HEK293 (cell line): ENCODE results near the gene HEPHL1.

Experiments
- CTCF ChIA-PET: fragments of 350-600 bp; formaldehyde crosslinking; extraction: SDS; loops from one replicate; lab custom pipeline; 2021; ENCODE audit warnings: antibody characterized with exemption; lab: Yijun Ruan, JAX
- POLR2A ChIA-PET: fragments of 300-600 bp; formaldehyde crosslinking; extraction: SDS; loops from one replicate; lab custom pipeline; 2020; ENCODE audit warnings: antibody characterized with exemption, inconsistent platforms; lab: Yijun Ruan, JAX
- H3K27ac ChIP-seq: fragments of 200-500 bp; sonication (Bioruptor generic); 2 replicates; pipeline ENCODE4 v1.5.1; 2014; ENCODE audit warnings: low read depth, low read length, control low read depth, inconsistent platforms; ENCODE audit errors: extremely low read depth
- H3K36me3 ChIP-seq, 2 experiments: fragments of 200-500 bp in 1 of 2; sonication (Bioruptor generic) in 1 of 2; 1 replicate in 1 of 2; 2 replicates in 1 of 2; pipeline ENCODE4 v1.5.1; 2014 to 2017; ENCODE audit warnings: inconsistent platforms in 2 of 2, low read length in 2 of 2; ENCODE audit not compliant: control insufficient read depth in 2 of 2, insufficient read depth in 1 of 2
- H3K4me1 ChIP-seq: fragments of 200-500 bp; sonication (Bioruptor generic); 2 replicates; pipeline ENCODE4 v1.5.1; 2014; ENCODE audit warnings: mild to moderate bottlenecking, low read length, inconsistent platforms; ENCODE audit not compliant: control insufficient read depth, insufficient read depth
- H3K4me3 ChIP-seq: 2 replicates; pipeline ENCODE4 v1.5.1; 2011; ENCODE audit warnings: low read depth, mild to moderate bottlenecking, control low read depth, low read length, moderate library complexity
- H3K9me3 ChIP-seq: fragments of 200-500 bp; sonication (Bioruptor generic); 2 replicates; pipeline ENCODE4 v1.5.1; 2014; ENCODE audit warnings: low read depth, low read length, inconsistent platforms; ENCODE audit not compliant: control insufficient read depth, insufficient read depth
- FEZF1 ChIP-seq: fragments of 450-650 bp; formaldehyde crosslinking; IDR thresholded peaks from 2 replicates; pipeline ENCODE4 v1.5.1; 2016; ENCODE audit warnings: missing biosample characterization, missing genetic modification characterization
- GFI1B ChIP-seq: fragments of 450-650 bp; formaldehyde crosslinking; IDR thresholded peaks from 2 replicates; pipeline ENCODE4 v1.5.1; 2016; ENCODE audit warnings: missing biosample characterization, missing genetic modification characterization
- GLI2 ChIP-seq: fragments of 450-650 bp; formaldehyde crosslinking; IDR thresholded peaks from 2 replicates; pipeline ENCODE4; 2017; ENCODE audit warnings: missing biosample characterization, missing genetic modification characterization, low read depth, borderline replicate concordance
- GLIS1 ChIP-seq: fragments of 450-650 bp; formaldehyde crosslinking; IDR thresholded peaks from 2 replicates; pipeline ENCODE4 v1.5.1; 2016; ENCODE audit warnings: missing biosample characterization, missing genetic modification characterization
- OVOL3 ChIP-seq: fragments of 450-650 bp; formaldehyde crosslinking; IDR thresholded peaks from 2 replicates; pipeline ENCODE4 v1.5.1; 2016; ENCODE audit warnings: missing biosample characterization, missing genetic modification characterization
- TCF7L2 ChIP-seq: IDR thresholded peaks from 2 replicates; pipeline ENCODE4 v1.6.1; 2011; ENCODE audit warnings: low read depth, mild to moderate bottlenecking, inconsistent platforms, low read length, moderate library complexity, borderline replicate concordance
- ZBTB20 ChIP-seq: fragments of 450-650 bp; formaldehyde crosslinking; IDR thresholded peaks from 2 replicates; pipeline ENCODE4 v1.5.1; 2016; ENCODE audit warnings: missing biosample characterization, missing genetic modification characterization
- ZNF19 ChIP-seq: fragments of 450-650 bp; formaldehyde crosslinking; IDR thresholded peaks from 2 replicates; pipeline ENCODE4; 2016; ENCODE audit warnings: missing biosample characterization, missing genetic modification characterization, low read depth
- ZNF529 ChIP-seq: fragments of 450-650 bp; formaldehyde crosslinking; IDR thresholded peaks from 2 replicates; pipeline ENCODE4 v1.5.1; 2017; ENCODE audit warnings: missing genetic modification characterization, missing biosample characterization; ENCODE audit not compliant: insufficient replicate concordance
- ZNF549 ChIP-seq: fragments of 450-650 bp; IDR thresholded peaks from 2 replicates; pipeline ENCODE4 v1.5.1; 2018; ENCODE audit warnings: missing biosample characterization, missing genetic modification characterization, mild to moderate bottlenecking, inconsistent platforms, moderate library complexity
- ZNF561 ChIP-seq: fragments of 450-650 bp; IDR thresholded peaks from 2 replicates; pipeline ENCODE4 v1.5.1; 2018; ENCODE audit warnings: missing biosample characterization, missing genetic modification characterization, borderline replicate concordance
- ZNF76 ChIP-seq: fragments of 450-650 bp; formaldehyde crosslinking; IDR thresholded peaks from 2 replicates; pipeline ENCODE4; 2016; ENCODE audit warnings: low read depth, missing biosample characterization, missing genetic modification characterization, borderline replicate concordance
- TF ChIP-seq, protein P1 (sequence below): fragments of 450-650 bp; IDR thresholded peaks from 2 replicates; pipeline ENCODE4 v1.5.1; 2018; ENCODE audit warnings: missing biosample characterization, missing genetic modification characterization
- TF ChIP-seq, protein P2 (sequence below): fragments of 450-650 bp; formaldehyde crosslinking; IDR thresholded peaks from 2 replicates; pipeline ENCODE4 v1.5.1; 2016; ENCODE audit warnings: missing biosample characterization, missing genetic modification characterization
- TF ChIP-seq, protein P3 (sequence below): fragments of 450-650 bp; formaldehyde crosslinking; IDR thresholded peaks from 2 replicates; pipeline ENCODE4 v1.5.1; 2016; ENCODE audit warnings: missing biosample characterization, missing genetic modification characterization
- TF ChIP-seq, protein P4 (sequence below): fragments of 450-650 bp; formaldehyde crosslinking; IDR thresholded peaks from 2 replicates; pipeline ENCODE4 v1.5.1; 2016; ENCODE audit warnings: missing biosample characterization, missing genetic modification characterization
- TF ChIP-seq, protein P5 (sequence below): fragments of 450-650 bp; formaldehyde crosslinking; IDR thresholded peaks from 2 replicates; pipeline ENCODE4 v1.5.1; 2016; ENCODE audit warnings: missing biosample characterization, missing genetic modification characterization
- TF ChIP-seq, protein P6 (sequence below): fragments of 450-650 bp; formaldehyde crosslinking; IDR thresholded peaks from 2 replicates; pipeline ENCODE4 v1.5.1; 2016; ENCODE audit warnings: missing biosample characterization, missing genetic modification characterization

Gene HEPHL1

DNA sequence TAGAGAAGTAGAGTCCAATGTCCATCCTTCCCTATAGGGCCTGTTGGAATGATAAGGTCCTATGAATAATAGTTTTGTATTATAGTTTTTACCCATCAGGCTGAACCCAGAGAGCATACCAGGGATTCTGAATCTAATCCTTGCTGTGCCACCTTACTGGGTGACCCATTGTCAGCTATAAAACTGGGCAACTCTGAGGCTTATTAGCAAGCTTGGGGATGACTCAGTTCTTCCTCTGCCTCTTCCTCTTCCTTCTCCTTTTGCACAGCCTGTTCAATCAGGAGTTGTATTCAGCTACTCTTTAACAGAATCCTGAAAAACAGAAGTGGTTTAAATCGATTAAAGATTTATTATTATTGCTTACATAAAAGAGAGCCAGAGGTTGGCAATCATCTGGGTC lies 8.9 kb downstream of the HEPHL1 start:
- no peak overlapping the region for H3K4me3 ChIP-seq
- no peak overlapping the region for H3K27ac ChIP-seq
- ChIA-PET POLR2A (no interaction called here), CTCF (no interaction called here)
- no peaks in the 10 kb centered on the region for H3K36me3 ChIP-seq
- H3K9me3 ChIP-seq, result no peaks in the 10 kb centered on the region
- H3K4me1 ChIP-seq, result 0 out of 2 replicates have a peak, but pooled peaks cover 4% of the 10 kb centered on the region
- TF ChIP-seq, protein P1, sequence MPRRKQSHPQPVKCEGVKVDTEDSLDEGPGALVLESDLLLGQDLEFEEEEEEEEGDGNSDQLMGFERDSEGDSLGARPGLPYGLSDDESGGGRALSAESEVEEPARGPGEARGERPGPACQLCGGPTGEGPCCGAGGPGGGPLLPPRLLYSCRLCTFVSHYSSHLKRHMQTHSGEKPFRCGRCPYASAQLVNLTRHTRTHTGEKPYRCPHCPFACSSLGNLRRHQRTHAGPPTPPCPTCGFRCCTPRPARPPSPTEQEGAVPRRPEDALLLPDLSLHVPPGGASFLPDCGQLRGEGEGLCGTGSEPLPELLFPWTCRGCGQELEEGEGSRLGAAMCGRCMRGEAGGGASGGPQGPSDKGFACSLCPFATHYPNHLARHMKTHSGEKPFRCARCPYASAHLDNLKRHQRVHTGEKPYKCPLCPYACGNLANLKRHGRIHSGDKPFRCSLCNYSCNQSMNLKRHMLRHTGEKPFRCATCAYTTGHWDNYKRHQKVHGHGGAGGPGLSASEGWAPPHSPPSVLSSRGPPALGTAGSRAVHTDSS (tag by site-specific recombination), result no peak
- TF ChIP-seq TCF7L2 (no peak), GLI2 (tag by site-specific recombination) (no peak), OVOL3 (no peak), ZNF76 (tag by site-specific recombination) (no peak), ZNF549 (tag by site-specific recombination) (no peak), FEZF1 (tag by site-specific recombination) (no peak), GFI1B (tag by site-specific recombination) (no peak), ZNF19 (no peak), ZNF561 (tag by site-specific recombination) (no peak), GLIS1 (no peak), ZBTB20 (tag by site-specific recombination) (no peak), ZNF529 (no peak)
- TF ChIP-seq, protein P2, sequence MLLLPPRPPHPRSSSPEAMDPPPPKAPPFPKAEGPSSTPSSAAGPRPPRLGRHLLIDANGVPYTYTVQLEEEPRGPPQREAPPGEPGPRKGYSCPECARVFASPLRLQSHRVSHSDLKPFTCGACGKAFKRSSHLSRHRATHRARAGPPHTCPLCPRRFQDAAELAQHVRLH (tag by site-specific recombination), result no peak
- TF ChIP-seq, protein P3, sequence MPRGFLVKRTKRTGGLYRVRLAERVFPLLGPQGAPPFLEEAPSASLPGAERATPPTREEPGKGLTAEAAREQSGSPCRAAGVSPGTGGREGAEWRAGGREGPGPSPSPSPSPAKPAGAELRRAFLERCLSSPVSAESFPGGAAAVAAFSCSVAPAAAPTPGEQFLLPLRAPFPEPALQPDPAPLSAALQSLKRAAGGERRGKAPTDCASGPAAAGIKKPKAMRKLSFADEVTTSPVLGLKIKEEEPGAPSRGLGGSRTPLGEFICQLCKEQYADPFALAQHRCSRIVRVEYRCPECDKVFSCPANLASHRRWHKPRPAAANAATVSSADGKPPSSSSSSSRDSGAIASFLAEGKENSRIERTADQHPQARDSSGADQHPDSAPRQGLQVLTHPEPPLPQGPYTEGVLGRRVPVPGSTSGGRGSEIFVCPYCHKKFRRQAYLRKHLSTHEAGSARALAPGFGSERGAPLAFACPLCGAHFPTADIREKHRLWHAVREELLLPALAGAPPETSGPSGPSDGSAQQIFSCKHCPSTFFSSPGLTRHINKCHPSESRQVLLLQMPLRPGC (tag by site-specific recombination), result no peak
- TF ChIP-seq, protein P4, sequence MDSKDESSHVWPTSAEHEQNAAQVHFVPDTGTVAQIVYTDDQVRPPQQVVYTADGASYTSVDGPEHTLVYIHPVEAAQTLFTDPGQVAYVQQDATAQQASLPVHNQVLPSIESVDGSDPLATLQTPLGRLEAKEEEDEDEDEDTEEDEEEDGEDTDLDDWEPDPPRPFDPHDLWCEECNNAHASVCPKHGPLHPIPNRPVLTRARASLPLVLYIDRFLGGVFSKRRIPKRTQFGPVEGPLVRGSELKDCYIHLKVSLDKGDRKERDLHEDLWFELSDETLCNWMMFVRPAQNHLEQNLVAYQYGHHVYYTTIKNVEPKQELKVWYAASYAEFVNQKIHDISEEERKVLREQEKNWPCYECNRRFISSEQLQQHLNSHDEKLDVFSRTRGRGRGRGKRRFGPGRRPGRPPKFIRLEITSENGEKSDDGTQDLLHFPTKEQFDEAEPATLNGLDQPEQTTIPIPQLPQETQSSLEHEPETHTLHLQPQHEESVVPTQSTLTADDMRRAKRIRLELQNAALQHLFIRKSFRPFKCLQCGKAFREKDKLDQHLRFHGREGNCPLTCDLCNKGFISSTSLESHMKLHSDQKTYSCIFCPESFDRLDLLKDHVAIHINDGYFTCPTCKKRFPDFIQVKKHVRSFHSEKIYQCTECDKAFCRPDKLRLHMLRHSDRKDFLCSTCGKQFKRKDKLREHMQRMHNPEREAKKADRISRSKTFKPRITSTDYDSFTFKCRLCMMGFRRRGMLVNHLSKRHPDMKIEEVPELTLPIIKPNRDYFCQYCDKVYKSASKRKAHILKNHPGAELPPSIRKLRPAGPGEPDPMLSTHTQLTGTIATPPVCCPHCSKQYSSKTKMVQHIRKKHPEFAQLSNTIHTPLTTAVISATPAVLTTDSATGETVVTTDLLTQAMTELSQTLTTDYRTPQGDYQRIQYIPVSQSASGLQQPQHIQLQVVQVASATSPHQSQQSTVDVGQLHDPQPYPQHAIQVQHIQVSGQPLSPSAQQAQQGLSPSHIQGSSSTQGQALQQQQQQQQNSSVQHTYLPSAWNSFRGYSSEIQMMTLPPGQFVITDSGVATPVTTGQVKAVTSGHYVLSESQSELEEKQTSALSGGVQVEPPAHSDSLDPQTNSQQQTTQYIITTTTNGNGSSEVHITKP (tag by site-specific recombination), result no peak
- TF ChIP-seq, protein P5, sequence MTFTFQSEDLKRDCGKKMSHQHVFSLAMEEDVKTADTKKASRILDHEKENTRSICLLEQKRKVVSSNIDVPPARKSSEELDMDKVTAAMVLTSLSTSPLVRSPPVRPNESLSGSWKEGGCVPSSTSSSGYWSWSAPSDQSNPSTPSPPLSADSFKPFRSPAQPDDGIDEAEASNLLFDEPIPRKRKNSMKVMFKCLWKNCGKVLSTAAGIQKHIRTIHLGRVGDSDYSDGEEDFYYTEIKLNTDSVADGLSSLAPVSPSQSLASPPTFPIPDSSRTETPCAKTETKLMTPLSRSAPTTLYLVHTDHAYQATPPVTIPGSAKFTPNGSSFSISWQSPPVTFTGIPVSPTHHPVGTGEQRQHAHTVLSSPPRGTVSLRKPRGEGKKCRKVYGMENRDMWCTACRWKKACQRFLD (tag by site-specific recombination), result no peak
- TF ChIP-seq, protein P6, sequence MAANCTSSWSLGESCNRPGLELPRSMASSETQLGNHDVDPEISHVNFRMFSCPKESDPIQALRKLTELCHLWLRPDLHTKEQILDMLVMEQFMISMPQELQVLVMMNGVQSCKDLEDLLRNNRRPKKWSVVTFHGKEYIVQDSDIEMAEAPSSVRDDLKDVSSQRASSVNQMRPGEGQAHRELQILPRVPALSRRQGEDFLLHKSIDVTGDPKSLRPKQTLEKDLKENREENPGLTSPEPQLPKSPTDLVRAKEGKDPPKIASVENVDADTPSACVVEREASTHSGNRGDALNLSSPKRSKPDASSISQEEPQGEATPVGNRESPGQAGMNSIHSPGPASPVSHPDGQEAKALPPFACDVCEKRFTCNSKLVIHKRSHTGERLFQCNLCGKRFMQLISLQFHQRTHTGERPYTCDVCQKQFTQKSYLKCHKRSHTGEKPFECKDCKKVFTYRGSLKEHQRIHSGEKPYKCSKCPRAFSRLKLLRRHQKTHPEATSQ, result no peak
